Stimulated activated CD8-positive, alpha-beta memory T cell treated with anti-CD3 and anti-CD28 coated beads, Interleukin-15, amount 100 ng/mL, for 1 hour (primary cell): ENCODE measurements around the gene MOB2.
"Not testable (repeated sequence)": the region's sequence is repeated elsewhere in the genome, so short reads cannot be mapped to it uniquely, and the experiment has no call there.

Source experiments
- DNase-seq: peaks from one replicate; pipeline ENCODE4 v3.0.0-alpha.2; 2020; ENCODE audit warnings: low read depth

The MOB2 gene

DNA sequence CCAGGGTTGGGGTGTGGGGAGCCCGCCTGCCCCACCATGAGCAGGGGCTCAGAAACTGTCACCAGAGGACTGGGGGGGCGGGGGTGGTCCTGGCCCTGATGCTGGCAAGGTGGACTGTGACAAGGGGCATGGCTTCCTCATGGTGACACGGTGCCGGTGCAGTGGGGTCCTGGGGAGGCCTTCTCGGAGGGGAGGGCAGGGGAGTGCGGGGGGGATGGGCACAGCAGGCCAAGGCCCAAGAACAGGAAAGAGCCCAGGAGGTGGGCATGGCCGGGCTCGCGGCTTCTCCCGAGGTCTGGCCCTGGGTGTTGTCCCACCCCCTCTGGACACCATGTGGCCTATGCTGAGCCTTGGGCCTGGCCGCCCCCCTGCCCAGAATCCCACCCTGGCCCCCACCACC is 47.2 kb downstream of the MOB2 start:
- no peak for DNase-seq

DNA sequence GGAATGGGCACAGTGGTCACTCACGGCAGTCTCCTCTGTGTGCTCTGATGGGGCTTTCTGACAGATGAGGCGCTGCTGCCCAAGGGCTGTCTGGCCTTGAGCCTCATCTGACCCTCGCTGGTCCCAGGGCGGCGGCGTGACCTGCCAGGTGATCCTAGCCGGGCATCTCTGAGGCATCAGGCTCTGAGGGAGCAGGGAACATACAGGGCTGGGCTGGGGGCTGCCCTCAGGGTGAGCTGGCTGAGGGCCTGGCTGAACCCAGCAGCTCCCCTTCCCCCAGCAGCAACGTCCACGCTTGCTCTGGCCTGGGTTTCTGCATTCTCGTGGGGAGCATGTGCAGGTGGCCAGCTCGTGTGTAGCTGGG is 47.6 kb downstream of the MOB2 start:
- no peak for DNase-seq

DNA sequence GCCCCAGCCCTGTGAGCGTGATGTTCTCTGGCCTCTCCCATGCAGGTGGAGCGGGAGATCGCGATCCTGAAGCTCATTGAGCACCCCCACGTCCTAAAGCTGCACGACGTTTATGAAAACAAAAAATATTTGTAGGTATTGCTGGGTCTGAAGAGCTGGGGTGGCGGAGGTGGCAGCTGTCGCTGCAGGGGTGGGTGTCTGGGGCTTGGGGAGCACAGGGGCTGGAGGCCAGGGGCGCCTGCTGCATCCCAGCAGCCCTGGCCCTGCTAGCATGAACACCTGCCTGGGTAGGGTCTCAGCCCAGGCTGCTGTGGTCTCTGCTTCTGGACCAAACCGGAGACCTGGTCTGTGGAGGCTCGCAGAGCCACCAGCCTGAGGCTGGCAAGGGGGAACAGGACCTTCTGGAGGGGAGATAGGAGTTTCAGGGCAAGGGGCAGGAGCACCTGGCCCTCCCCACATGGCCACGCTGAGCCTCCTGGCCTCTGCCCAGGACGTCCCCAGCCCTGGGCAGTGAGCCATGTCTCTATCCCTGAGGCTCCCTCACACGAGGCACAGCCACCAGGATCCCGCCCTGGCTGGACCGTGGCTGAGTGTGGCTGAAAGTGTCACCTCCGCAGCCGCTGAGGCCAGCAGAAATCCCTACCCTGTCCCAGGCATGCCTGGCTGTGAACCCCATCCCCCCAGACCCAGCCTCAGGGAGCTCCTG is 48.2 kb downstream of the MOB2 start:
- no peak for DNase-seq

DNA sequence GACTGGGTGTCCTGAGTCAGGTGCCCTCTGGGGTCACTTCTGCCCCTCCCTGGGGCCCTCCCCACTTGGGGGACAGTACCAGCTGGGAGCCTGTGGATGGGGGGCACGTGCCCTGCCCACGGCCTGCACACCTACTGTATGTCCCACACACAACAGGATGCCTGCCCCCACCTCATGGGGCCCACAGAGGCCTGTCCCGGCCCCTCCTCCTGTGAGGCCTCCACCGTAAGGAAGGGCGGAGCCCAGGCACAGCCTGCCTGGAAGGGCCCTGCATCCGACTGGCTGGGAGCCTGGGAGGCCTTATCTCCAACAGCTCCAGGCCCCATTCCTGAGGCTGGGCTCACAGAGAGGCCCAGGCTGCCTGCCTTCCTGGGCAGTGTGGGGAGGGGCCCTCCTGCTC is 49.1 kb downstream of the MOB2 start:
- DNase-seq: no peak

DNA sequence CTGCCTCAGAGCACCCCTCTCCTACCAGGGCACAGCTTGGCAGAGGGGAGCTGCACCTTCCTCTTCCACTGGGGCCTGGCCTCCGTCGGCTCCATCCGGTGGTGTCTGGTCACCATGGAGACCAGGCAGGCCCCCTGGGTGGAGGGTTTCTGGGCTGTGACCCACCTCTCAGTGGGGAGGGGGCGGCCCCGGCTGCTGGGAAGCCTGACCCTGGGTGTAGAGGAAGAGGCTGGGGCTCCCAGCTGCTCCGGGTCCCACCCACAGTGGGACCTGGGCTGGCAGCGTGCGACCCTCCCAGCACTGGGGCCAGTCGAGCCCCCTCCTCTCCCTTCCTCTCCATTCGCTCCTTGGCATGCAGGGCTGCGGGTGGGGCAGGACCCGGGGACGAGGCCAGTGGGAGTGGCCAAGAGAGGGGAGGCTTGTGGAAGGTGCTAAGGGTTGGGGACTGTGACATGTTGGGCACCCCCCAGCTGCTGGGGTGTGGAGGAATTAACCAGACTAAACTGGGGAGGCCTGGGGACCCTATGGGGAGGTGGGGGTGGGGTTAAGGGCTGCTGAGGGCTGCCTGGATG is 50.0 kb downstream of the MOB2 start:
- no peak for DNase-seq

DNA sequence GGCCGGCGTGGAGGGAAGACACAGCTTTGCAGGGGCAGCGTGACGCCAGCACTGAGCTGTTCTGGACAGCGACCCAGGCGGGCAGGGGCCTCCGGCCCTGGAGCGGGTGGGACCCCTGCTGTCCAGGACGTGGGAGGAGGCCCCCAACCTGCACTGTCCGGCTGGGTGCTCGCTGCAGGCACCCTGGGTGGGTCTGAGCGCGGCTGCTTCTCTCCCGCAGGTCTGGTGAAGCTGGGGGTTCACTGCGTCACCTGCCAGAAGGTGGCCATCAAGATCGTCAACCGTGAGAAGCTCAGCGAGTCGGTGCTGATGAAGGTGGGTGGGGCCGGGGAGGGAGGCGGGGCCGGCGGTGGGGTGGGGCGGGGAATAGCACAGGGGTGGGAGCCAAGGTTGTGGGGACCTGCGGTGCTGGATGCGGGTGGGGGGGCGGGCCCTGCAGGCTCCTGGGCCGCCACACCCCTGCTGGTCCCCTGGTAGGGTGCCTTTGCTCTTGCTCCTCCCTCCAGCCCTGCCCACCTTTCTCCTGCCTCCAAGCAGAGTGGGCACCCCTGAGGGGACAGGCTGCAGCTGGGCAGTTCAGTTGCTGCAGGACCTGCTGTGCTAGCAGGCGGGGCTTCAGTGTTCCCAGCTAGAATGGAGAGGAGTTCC is 50.6 kb downstream of the MOB2 start:
- no peak for DNase-seq

DNA sequence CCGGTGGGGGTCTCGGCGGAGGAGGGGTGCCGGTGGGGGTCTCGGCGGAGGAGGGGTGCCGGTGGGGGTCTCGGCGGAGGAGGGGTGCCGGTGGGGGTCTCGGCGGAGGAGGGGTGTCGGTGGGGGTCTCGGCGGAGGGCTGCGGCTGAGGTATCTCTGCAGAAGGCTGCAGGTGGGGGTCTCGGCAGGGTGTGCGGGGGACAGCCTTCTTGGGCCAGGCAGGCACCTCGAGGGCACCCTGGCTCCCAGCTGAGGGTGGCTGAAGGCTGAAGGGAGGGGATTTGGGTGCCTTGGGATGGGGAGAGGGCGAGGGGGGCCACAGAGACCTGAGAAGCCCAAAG is 51.1 kb downstream of the MOB2 start:
- not testable (repeated sequence) for DNase-seq

DNA sequence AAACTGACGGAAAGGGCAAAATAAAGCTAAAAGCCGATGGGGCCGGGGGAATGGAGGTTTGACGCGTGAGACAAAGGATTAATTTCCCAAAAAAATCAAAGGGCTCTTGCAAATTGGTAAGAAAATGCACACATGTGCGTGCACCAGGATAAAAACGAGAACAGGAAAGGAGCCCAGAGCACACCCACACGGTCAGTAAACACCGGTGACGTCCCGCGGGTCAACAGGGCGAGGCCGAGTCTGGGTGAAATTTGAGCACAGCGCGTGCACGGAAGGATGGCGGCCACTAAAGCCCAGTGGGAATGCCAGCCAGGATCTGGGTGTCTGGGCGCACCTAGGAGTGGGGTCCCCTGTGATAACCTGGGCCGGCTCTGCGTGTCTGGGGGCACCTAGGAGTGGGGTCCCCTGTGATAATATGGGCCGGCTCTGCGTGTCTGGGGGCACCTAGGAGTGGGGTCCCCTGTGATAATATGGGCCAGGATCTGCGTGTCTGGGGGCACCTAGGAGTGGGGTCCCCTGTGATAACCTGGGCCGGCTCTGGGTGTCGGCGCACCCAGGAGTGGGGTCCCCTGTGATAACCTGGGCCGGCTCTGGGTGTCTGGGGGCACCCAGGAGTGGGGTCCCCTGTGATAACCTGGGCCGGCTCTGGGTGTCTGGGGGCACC is 52.5 kb downstream of the MOB2 start:
- DNase-seq: no peak

DNA sequence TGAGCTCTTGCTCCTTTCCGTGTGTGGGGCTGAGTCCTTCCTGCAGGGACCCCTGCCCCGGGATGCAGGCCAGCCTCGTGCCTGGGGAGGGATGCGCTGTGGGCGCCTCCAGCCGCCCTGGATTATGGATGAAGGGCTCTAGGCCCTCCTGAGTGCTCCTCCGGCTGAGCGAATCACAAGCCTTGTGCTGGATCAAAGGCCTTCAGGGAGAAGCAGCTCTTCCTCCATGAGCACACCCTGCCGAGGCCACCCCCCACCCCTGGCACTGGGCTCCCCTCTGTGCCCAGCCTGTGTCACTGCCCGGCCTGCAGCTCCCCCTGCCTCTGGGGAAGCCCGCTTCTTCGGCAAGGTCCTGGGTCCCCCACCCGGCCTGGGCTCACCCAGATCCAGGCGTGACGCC is 53.0 kb downstream of the MOB2 start:
- no peak for DNase-seq

DNA sequence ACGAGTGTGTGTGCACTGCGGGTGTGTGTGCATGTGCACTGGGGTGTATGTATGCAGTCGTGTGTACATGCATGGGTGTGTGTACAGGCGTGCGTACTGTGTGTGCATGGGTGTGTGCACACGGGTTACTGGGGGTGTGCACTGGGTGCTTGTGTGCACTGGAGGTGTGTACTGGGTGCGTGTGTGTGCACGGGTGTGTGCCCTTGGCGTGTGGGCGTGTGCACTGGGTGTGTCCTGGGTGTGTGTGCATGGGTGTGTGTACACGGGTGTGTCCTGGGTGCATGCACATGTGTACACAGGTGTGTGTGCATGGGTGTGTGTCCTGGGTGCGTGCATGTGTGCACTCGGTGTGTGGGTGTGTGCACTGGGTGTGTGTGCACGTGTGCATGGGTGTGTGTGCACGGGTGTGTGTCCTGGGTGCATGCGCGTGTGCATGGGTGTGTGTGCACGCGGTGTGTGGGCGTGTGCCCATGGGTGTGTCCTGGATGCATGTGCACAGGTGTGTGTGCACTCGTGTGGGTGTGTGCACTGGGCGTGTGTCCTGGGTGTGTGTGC is 57.7 kb downstream of the MOB2 start:
- DNase-seq: no peak

DNA sequence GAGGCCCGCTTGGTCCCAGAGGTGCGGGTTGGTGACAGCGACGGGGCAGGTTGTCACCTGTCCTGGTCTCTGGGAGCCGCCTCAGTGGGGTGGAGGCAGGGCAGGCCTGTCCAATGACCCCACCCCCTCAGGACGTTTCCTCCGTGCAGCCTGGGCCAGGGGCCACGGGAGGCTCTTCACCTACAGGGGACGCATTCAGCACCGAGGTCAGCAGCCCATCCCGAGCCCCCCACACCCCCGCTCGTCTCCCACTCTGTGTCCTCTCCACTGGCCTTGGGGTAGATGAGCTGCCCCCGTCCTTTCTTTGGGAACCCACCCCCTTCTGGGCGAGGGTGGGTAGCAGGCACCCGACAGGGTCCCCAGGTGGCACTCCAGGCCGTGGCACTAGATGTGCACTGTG is 61.1 kb downstream of the MOB2 start:
- DNase-seq: no peak

DNA sequence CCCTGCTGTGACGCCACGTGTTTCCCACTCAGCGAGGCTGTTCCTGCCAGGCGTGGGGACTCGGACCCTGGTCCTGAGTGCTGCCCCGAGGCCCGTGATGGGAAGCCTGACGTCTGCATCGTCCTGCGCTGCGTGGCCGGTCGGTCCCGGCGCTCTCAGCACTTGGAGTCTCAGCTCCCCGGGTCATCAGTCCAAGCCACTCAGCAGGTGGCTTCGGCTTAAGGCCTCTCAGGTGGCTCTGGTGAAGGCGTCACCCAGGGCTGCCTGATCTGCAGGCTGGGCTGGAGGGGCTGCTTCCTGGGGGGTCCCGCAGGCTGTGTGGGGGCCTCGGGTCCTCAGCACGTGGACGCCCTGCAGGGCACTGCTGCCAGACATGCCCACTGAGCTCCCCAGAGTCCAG is 61.6 kb downstream of the MOB2 start:
- no peak for DNase-seq

DNA sequence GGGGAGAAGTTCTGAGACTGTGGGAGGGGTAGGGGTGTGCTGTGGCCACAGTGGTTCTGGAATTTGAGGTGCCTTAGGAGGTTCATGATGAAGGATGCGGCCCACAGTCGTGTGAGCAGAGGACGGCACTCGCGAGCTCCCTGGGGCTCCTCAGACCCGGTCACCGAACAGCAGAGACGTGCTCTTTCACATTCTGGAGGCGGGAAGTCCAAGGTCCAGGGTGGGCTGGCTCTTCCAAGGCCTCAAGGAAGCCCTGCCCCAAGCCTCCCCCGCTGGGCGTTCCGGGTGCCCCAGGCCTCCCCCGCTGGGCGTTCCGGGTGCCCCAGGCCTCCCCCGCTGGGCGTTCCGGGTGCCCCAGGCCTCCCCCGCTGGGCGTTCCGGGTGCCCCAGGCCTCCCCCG is 63.2 kb downstream of the MOB2 start:
- DNase-seq: not testable (repeated sequence)

DNA sequence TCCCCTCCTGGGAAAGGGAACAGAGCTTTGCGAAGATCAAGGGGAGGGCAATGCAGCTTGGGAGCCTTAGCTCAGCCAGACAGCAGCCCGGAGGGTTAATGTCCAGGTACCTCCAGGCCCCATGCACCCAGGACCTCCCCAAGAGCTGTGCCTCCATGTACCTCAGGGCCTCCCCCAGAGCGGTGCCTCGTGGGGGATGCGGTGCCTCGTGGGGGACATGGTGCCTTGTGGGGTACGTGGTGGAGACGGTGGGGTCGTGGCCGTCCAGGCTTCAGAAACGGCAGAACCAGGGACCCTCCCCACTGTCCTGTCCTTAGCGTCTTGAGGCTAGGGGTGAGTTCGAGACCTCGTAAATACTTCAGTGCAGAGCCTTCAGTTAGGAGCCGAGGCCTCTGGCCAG is 63.6 kb downstream of the MOB2 start:
- no peak for DNase-seq

DNA sequence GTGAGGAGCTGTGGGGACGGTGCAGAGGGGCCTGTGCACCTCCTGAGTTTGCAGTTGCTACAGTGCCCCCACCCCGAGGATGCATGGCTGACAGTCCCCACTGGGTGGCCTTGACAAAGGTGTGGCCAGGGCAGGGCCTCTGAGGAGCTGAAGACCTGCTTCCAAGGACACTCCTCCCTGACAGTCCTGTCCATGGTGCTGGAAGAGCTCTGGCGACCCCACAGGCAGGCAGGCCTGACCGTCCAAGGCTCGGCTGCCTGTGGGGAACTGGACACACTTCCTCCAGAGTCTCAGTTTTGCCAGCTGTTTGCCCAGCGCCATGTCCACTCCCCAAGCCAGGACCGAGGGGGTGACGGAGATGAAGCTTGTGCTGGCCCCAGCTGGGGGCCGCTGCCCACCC is 64.1 kb downstream of the MOB2 start:
- no peak for DNase-seq

DNA sequence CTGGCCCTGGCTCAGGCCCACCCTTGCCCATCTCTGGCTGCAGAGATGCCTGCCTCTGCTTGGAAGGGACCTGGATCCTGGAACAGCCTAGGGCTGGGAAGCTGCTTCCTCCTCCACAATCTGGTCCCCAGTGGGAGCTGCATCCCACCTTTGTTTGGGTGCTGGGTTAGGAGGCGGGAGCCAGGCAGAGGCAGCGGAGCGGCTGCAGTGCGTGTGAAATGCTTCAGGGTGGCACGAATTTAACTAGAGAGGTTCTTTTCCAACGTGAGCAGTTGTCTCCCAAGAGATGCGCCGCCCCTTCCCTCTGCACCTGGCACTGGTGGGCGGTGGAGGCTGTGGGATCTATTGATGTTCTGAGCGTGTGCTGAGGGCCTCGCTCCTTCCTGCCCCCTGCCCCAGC is 65.3 kb downstream of the MOB2 start:
- DNase-seq: no peak

DNA sequence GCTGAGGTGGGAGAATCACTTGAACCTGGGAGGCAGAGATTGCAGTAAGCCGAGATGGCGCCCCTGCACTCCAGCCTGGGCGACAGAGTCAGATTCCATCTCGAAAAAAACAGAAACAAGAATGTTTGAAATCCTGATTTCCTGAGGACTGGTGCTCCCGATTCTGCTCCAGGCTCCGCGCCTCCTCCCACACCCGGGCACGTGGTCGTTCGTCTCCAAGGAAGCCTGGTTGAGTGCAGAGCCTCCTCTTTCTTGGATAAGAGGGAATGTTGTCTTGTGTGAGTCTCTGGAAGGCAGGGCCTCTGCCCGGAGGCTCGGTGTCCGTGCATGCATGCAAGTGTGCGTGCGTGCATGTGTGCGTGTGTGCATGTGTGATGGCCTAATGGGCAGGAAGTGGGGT is 66.8 kb downstream of the MOB2 start:
- DNase-seq: no peak
